ENCODE data around the gene BPIFB1. TPM values are rescaled to one million over a fixed set of nuclear protein-coding genes. Genes with fewer than 3 reads are reported as not detected.

Gene BPIFB1
- total and polyA plus RNA-seq, 2 of the 13 experiments (the other 11 are each of a cell fraction or from before 2014, with no cell fraction given), result 0.82 to 4.4 TPM

DNA sequence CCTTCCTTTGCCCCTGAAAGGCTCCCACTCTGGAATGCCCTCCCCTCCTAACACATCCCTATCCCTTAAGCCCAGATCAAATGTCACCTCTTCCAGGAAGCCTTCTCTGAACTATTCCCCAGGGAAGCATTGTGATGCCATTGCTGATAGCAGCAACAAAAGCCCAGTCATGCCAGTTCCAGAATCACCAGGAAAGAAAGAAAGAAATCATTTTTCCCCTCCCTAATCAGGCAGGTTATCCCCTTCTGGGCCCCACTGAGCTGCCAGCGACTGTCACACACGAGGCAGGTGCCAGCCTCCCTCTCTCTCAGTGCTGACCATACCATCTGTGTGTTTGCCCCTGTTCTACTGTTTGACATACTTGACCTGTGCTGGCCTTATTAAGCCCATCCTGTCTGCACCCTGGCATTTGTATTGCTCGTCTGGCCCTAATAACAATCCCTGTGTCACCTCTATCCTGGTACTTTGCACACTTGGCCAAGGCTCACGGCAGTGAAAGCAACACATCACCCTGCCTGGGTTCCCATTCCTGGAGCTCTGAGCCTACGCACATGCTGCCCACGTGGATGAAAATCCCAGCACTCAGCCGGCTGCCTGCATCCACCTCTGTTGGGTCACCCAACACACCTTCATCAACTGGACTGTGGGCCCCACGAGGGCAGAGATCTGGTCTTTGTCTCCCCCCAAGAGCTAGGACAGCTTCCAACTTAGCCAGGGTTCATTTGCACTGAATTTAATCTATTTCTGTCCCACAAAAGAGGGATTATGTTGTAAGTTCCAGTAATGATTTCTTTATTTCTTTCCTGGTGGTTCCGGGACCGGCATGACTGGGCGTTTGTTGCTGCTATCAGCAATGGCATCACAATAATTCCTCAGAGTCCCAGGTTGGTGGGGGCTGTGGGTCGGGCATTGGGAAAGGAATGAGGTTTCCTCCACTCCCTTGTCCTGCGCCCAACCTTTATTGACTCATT is 5.3 kb upstream of the BPIFB1 start (continued):
- no peak for TF ChIP-seq ZNF180 (CRISPR knock-in tag; IDR thresholded peaks at IDR 0.05; ENCODE audit: borderline replicate concordance, low read depth)
- peak; percentile 78 for TF ChIP-seq NR2F6 (IDR thresholded peaks at IDR 0.05)
- TF ChIP-seq NR2F6 (CRISPR knock-in tag; IDR thresholded peaks at IDR 0.05), result peak; percentile 72; the same call in 1 of the 2 replicates
- TF ChIP-seq ZNF558 (CRISPR knock-in tag; IDR thresholded peaks at IDR 0.05; ENCODE audit: borderline replicate concordance), result peak; percentile 30; the same call in 1 of the 2 replicates
- TF ChIP-seq, protein P1, sequence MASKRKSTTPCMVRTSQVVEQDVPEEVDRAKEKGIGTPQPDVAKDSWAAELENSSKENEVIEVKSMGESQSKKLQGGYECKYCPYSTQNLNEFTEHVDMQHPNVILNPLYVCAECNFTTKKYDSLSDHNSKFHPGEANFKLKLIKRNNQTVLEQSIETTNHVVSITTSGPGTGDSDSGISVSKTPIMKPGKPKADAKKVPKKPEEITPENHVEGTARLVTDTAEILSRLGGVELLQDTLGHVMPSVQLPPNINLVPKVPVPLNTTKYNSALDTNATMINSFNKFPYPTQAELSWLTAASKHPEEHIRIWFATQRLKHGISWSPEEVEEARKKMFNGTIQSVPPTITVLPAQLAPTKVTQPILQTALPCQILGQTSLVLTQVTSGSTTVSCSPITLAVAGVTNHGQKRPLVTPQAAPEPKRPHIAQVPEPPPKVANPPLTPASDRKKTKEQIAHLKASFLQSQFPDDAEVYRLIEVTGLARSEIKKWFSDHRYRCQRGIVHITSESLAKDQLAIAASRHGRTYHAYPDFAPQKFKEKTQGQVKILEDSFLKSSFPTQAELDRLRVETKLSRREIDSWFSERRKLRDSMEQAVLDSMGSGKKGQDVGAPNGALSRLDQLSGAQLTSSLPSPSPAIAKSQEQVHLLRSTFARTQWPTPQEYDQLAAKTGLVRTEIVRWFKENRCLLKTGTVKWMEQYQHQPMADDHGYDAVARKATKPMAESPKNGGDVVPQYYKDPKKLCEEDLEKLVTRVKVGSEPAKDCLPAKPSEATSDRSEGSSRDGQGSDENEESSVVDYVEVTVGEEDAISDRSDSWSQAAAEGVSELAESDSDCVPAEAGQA (IDR thresholded peaks at IDR 0.05; ENCODE audit: low read depth), result 0 out of 2 replicates have a peak, but pooled peaks have one; percentile 15
- TF ChIP-seq, protein P1 (CRISPR knock-in tag; IDR thresholded peaks at IDR 0.05; ENCODE audit: borderline replicate concordance), result no peak
- no peak for TF ChIP-seq SP140L (CRISPR knock-in tag; IDR thresholded peaks at IDR 0.05; ENCODE audit: borderline replicate concordance)
- no peak for TF ChIP-seq KLF13 (CRISPR knock-in tag; IDR thresholded peaks at IDR 0.05)
- TF ChIP-seq YEATS2 (CRISPR knock-in tag; IDR thresholded peaks at IDR 0.05; ENCODE audit: borderline replicate concordance), result peak; percentile 82; the same call in 1 of the 2 replicates
- TF ChIP-seq TARDBP (CRISPR knock-in tag; IDR thresholded peaks at IDR 0.05), result peak; percentile 57; the same call in 1 of the 2 replicates
- no peak for TF ChIP-seq NPAS2 (CRISPR knock-in tag; IDR thresholded peaks at IDR 0.05; ENCODE audit: borderline replicate concordance)
- TF ChIP-seq ZNF10 (CRISPR knock-in tag; IDR thresholded peaks at IDR 0.05; ENCODE audit: borderline replicate concordance, low read depth), result 0 out of 2 replicates have a peak, but pooled peaks have one; percentile 45
- no peak for TF ChIP-seq TBL1XR1 (IDR thresholded peaks at IDR 0.05; ENCODE audit: borderline replicate concordance, low read length, partially characterized antibody)
- no peak for TF ChIP-seq SNRNP70 (IDR thresholded peaks at IDR 0.05; ENCODE audit: low read depth, low read length)
- TF ChIP-seq ZNF326 (CRISPR knock-in tag; IDR thresholded peaks at IDR 0.05; ENCODE audit: borderline replicate concordance), result no peak

All from HepG2 (cell line).